Measurements from ENCODE around the gene HEATR5B.

Gene HEATR5B

GRCh38 chr2:37083873-37084794 lies at the start of gene HEATR5B, which contains the start of gene GPATCH11:
TSS of gene HEATR5B (minus strand) at chr2:37084372. CDS start at chr2:37083414, 958 bp downstream.
TSS of gene GPATCH11 (plus strand) at chr2:37084518. CDS start at chr2:37088382, 3,864 bp downstream.
- peak; percentile 99 for DNase-seq (ENCODE audit: low read depth, low spot score)

- DNase-seq (ENCODE audit: low read depth, low spot score) = no peak
Measured at GRCh38 chr2:37132914-37133313, 48.7 kb upstream of the HEATR5B start.

GRCh38 chr2:37125416-37125815 lies 41.2 kb upstream of the HEATR5B start:
- no peak for DNase-seq (ENCODE audit: low read depth, low spot score)

- no peak for DNase-seq (ENCODE audit: low read depth, low spot score)
Measured at GRCh38 chr2:37119157-37119556, 35.0 kb upstream of the HEATR5B start.

- no peak for DNase-seq (ENCODE audit: low read depth, low spot score)
Measured at GRCh38 chr2:37117566-37117965, 33.4 kb upstream of the HEATR5B start.

- no peak for DNase-seq (ENCODE audit: low read depth, low spot score)
Measured at GRCh38 chr2:37111958-37112357, 27.8 kb upstream of the HEATR5B start.

- no peak for DNase-seq (ENCODE audit: low read depth, low spot score)
Measured at GRCh38 chr2:37110306-37111212, 26.4 kb upstream of the HEATR5B start.

- DNase-seq (ENCODE audit: low read depth, low spot score) = no peak
Measured at GRCh38 chr2:37109523-37109922, 25.4 kb upstream of the HEATR5B start.

GRCh38 chr2:37105150-37105549 lies 21.0 kb upstream of the HEATR5B start:
- DNase-seq (ENCODE audit: low read depth, low spot score) = no peak

- DNase-seq (ENCODE audit: low read depth, low spot score) = no peak
Measured at GRCh38 chr2:37104178-37104577, 20.0 kb upstream of the HEATR5B start.

- no peak for DNase-seq (ENCODE audit: low read depth, low spot score)
Measured at GRCh38 chr2:37102588-37102987, 18.4 kb upstream of the HEATR5B start.

- DNase-seq (ENCODE audit: low read depth, low spot score) = no peak
Measured at GRCh38 chr2:37100054-37100453, 15.9 kb upstream of the HEATR5B start.

GRCh38 chr2:37098416-37099118 lies 14.4 kb upstream of the HEATR5B start:
- peak; percentile 1 for DNase-seq (ENCODE audit: low read depth, low spot score)

GRCh38 chr2:37096568-37096967 lies 12.4 kb upstream of the HEATR5B start:
- DNase-seq (ENCODE audit: low read depth, low spot score) = no peak

GRCh38 chr2:37091873-37092272 lies 7.7 kb upstream of the HEATR5B start:
- no peak for DNase-seq (ENCODE audit: low read depth, low spot score)

GRCh38 chr2:37090019-37090477 lies 5.9 kb upstream of the HEATR5B start:
- no peak for DNase-seq (ENCODE audit: low read depth, low spot score)

GRCh38 chr2:37085731-37086147 lies 1.6 kb upstream of the HEATR5B start:
- peak; percentile 50 for DNase-seq (ENCODE audit: low read depth, low spot score)

GRCh38 chr2:37084797-37085196 lies 625 bp upstream of the HEATR5B start:
- DNase-seq (ENCODE audit: low read depth, low spot score) = peak; percentile 2

- DNase-seq (ENCODE audit: low read depth, low spot score) = no peak
Measured at GRCh38 chr2:37080689-37081088, 3.5 kb downstream of the HEATR5B start.

GRCh38 chr2:37080266-37080665 lies 3.9 kb downstream of the HEATR5B start:
- DNase-seq (ENCODE audit: low read depth, low spot score) = no peak

GRCh38 chr2:37070931-37071330 lies 13.2 kb downstream of the HEATR5B start:
- no peak for DNase-seq (ENCODE audit: low read depth, low spot score)
